ENCODE data around the gene AGAP4. TPM values are rescaled to one million over a fixed set of nuclear protein-coding genes. Genes with fewer than 3 reads are reported as not detected.
"Not testable (repeated sequence)": the region's sequence is repeated elsewhere in the genome, so short reads cannot be mapped to it uniquely, and the experiment has no call there.

Gene AGAP4
- total and polyA plus RNA-seq, 3 donors from 2014 or later = 23.0 to 42.9 (median 25.7) TPM

- Histone ChIP-seq H3K4me3 (no peak overlapping the region), H3K27me3 (no peaks in the 10 kb centered on the region), H3K27ac (no peak overlapping the region), H3K36me3 (ENCODE audit: low read depth, missing control alignments) (no peaks in the 10 kb centered on the region), H3K4me1 (no peaks in the 10 kb centered on the region), H3K9me3 (no peaks in the 10 kb centered on the region)
- 47 to 72% methylated on average over 4 of the region's 4 CpGs for WGBS, 2 donors
- TF ChIP-seq CTCF (IDR thresholded peaks at IDR 0.05) = no peak
- TF ChIP-seq POLR2A (IDR thresholded peaks at IDR 0.05) = no peak
- intact Hi-C loops (cut with DNase I; ENCODE audit: low total_unique reads) = no loop called here
- DNase-seq = no peak
Observed at GRCh38 chr10:45809837-45810236, 37.5 kb downstream of the AGAP4 start.

- intact Hi-C loops (cut with DNase I; ENCODE audit: low total_unique reads); H3K4me3 ChIP-seq; DNase-seq; H3K9me3 ChIP-seq; H3K27me3 ChIP-seq; H3K4me1 ChIP-seq; H3K27ac ChIP-seq; H3K36me3 ChIP-seq (ENCODE audit: low read depth, missing control alignments): not testable (repeated sequence)
- 77 to 86% methylated on average over 2 of the region's 2 CpGs for WGBS, 2 donors
Observed at GRCh38 chr10:45804996-45805395, 42.3 kb downstream of the AGAP4 start.

GRCh38 chr10:45803060-45804010 is 44.0 kb downstream of the AGAP4 start:
- 74 to 79% methylated on average over 13 of the region's 13 CpGs for WGBS, 2 donors

GRCh38 chr10:45794761-45795160 is 52.5 kb downstream of the AGAP4 start:
- H3K27ac ChIP-seq; H3K4me3 ChIP-seq; intact Hi-C loops (cut with DNase I; ENCODE audit: low total_unique reads); DNase-seq; H3K9me3 ChIP-seq; H3K4me1 ChIP-seq; H3K27me3 ChIP-seq; H3K36me3 ChIP-seq (ENCODE audit: low read depth, missing control alignments): not testable (repeated sequence)
- 29 to 75% methylated on average over 2 of the region's 2 CpGs for WGBS, 2 donors

More at GRCh38 chr10:45803060-45804010, 44.0 kb downstream of the AGAP4 start:
- intact Hi-C loops (cut with DNase I; ENCODE audit: low total_unique reads); H3K4me1 ChIP-seq; DNase-seq; H3K4me3 ChIP-seq; H3K9me3 ChIP-seq; H3K27me3 ChIP-seq; H3K27ac ChIP-seq; H3K36me3 ChIP-seq (ENCODE audit: low read depth, missing control alignments): not testable (repeated sequence)

- H3K9me3 ChIP-seq; DNase-seq; H3K27me3 ChIP-seq; H3K4me1 ChIP-seq; H3K36me3 ChIP-seq (ENCODE audit: low read depth, missing control alignments); intact Hi-C loops (cut with DNase I; ENCODE audit: low total_unique reads); H3K4me3 ChIP-seq; H3K27ac ChIP-seq: not testable (repeated sequence)
- WGBS, 2 donors = 90 to 94% methylated on average over 3 to 6 of the region's 6 CpGs
Observed at GRCh38 chr10:45790694-45791426, 56.4 kb downstream of the AGAP4 start.

GRCh38 chr10:45789991-45790390 is 57.3 kb downstream of the AGAP4 start:
- DNase-seq; H3K4me3 ChIP-seq; H3K4me1 ChIP-seq; H3K27ac ChIP-seq; H3K36me3 ChIP-seq (ENCODE audit: low read depth, missing control alignments); H3K9me3 ChIP-seq; intact Hi-C loops (cut with DNase I; ENCODE audit: low total_unique reads); H3K27me3 ChIP-seq: not testable (repeated sequence)
- WGBS, 2 donors = 97% methylated on average over 8 of the region's 8 CpGs

- H3K27ac ChIP-seq; H3K36me3 ChIP-seq (ENCODE audit: low read depth, missing control alignments); DNase-seq; H3K4me3 ChIP-seq; H3K9me3 ChIP-seq; H3K4me1 ChIP-seq; intact Hi-C loops (cut with DNase I; ENCODE audit: low total_unique reads); H3K27me3 ChIP-seq: not testable (repeated sequence)
- no CpG with 5 or more reads among the region's 5 CpGs for WGBS, 2 donors
Observed at GRCh38 chr10:45787212-45787741, 60.0 kb downstream of the AGAP4 start.

GRCh38 chr10:45786217-45786616 is 61.1 kb downstream of the AGAP4 start:
- H3K4me3 ChIP-seq; H3K27ac ChIP-seq; H3K4me1 ChIP-seq; H3K36me3 ChIP-seq (ENCODE audit: low read depth, missing control alignments); DNase-seq; H3K27me3 ChIP-seq; H3K9me3 ChIP-seq; intact Hi-C loops (cut with DNase I; ENCODE audit: low total_unique reads): not testable (repeated sequence)
- WGBS, 2 donors = 57 to 67% methylated on average over 1 of the region's 1 CpG
